ENCODE results near the gene LDAH.
"Not testable (repeated sequence)": the region's sequence is repeated elsewhere in the genome, so short reads cannot be mapped to it uniquely, and the experiment has no call there.

Gene LDAH

GRCh38 chr2:20822535-20823490, at the start of gene LDAH:
LDAH (minus strand) TSS chr2:20823101; CDS start chr2:20801463, 21,638 bp downstream.
- peak; percentile 87 for DNase-seq

GRCh38 chr2:20868377-20868776, 45.5 kb upstream of the LDAH start:
- DNase-seq: peak; percentile 39

DNA sequence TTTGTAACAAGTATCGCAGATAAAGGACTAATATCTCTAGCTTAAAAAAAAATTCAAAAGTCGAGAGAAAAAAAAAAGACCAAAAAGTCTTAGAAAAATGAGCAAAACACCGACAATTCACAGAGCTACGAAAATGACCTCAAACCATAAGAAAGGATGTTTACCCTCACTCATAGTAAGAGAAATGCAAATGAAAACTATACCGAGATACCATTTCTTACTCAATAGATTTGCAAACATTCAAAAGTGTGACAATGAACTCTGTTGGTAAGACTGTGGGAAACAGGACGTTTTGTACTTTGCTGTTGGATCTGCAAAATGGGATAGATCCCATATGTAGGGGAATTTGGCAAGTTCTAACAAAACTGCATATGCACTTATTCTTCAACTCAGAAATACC, 39.9 kb upstream of the LDAH start:
- no peak for DNase-seq

GRCh38 chr2:20855456-20855855, 32.6 kb upstream of the LDAH start:
- DNase-seq: no peak

DNA sequence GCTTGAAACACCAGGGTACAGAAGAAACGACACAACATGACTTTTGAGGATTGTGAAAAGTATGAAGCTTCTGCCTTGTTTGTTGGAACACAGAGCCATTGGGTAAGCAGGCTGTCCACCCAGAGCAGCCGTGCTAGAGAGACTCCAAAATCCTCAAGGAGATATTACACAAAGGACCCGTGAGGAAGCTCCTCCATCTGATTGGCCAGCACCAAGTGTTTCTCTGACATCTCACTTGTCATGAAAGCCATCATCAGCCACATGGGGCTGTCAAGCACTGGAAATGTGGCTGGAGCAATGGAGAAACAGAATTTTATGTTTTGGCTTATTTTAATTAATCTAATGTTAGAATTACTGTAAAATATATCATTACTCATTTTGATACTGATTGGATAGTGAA, 29.8 kb upstream of the LDAH start:
- no peak for DNase-seq

GRCh38 chr2:20852139-20852538, 29.2 kb upstream of the LDAH start:
- DNase-seq: no peak

GRCh38 chr2:20844246-20844645, 21.3 kb upstream of the LDAH start:
- DNase-seq: no peak

DNA sequence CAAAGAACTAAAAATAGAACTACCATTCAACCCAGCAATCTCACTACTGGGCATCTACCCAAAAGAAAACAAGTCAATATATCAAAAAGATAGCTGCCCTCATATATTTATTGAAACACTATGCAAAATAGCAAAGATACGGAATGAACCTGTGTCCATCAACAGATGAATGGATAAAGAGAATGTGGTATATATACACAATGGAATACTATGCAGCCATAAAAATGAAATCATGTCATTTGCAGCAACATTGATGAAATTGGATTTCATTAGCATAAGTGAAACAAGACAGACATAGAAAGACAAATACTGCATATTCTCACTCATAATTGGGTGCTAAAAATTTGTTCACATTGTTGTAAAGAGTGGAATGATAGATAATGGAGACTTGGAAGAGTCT, 16.2 kb upstream of the LDAH start:
- no peak for DNase-seq

- no peak for DNase-seq
Measured at GRCh38 chr2:20838016-20838415, 15.1 kb upstream of the LDAH start.

- DNase-seq: no peak
Measured at GRCh38 chr2:20836521-20836920, 13.6 kb upstream of the LDAH start.

DNA sequence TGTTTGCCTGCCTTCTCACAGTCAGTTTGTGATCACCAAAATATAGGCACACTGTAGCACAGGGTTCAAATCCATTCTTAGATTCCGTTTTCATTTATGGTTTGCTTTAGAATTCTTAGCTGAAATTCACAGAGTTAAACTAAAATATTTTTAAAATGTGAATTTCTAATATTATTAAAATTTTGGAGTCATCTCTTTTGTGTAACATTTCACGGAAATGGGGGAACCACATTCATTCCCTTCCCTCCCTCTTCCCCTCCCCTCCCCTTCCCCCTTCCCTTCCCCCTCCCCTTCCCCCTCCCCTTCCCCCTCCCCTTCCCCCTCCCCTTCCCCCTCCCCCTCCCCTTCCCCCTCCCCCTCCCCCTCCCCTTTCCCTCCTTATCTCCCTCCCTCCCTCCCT, 11.4 kb upstream of the LDAH start:
- DNase-seq: no peak

- no peak for DNase-seq
Measured at GRCh38 chr2:20832606-20833005, 9.7 kb upstream of the LDAH start.

GRCh38 chr2:20829861-20830260, 7.0 kb upstream of the LDAH start:
- no peak for DNase-seq

GRCh38 chr2:20823917-20824316, 1.0 kb upstream of the LDAH start:
- no peak for DNase-seq

GRCh38 chr2:20818820-20819219, 4.1 kb downstream of the LDAH start:
- peak; percentile 6 for DNase-seq

DNA sequence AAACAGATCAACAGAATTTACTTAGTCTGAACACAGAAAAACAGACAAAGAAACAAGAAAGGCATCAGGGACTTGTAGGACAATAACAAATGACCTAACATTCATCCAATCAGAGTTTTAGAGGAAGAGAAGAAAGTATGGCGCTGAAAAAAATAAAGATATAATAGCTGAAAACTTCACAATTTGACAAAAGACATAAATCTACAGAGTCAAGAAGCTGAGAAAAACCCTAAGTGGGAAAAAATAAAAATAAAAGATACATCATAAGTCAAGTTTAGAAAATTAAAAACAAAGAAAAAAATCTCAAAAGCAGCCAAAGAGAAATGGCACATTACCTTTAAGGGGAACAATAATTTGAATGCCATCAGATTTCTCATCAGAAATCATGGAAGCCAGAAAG, 7.7 kb downstream of the LDAH start:
- no peak for DNase-seq

GRCh38 chr2:20812779-20813178, 10.1 kb downstream of the LDAH start:
- DNase-seq: no peak

- DNase-seq: no peak
Measured at GRCh38 chr2:20806286-20806685, 16.6 kb downstream of the LDAH start.

- no peak for DNase-seq
Measured at GRCh38 chr2:20803974-20804373, 18.9 kb downstream of the LDAH start.

DNA sequence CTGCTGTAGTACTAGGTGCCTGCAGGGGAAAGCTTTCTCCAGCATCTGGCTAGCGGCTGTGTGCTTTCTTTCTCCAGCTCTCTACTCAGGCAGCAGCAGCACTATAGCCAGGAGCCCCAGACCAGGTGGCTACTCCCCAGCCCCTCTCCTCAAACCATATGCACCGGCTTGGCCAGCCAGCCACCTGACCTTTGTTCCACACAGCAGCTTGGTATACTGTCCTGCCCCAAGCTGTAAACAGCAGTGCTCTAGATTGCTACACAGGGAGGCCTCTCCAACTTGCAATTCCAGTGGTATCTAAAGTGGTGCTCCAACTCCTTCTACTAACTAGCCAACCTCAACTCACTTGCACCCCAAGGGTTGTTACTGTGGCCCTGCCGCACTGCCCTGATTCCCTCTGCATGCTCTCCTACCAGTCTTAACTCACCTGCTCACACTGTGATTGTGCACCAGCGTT, 19.6 kb downstream of the LDAH start:
- no peak for DNase-seq

- DNase-seq: no peak
Measured at GRCh38 chr2:20797096-20797495, 25.8 kb downstream of the LDAH start.

GRCh38 chr2:20796374-20796791, 26.5 kb downstream of the LDAH start:
- DNase-seq: no peak

- DNase-seq: not testable (repeated sequence)
Measured at GRCh38 chr2:20793944-20794343, 29.0 kb downstream of the LDAH start.

DNA sequence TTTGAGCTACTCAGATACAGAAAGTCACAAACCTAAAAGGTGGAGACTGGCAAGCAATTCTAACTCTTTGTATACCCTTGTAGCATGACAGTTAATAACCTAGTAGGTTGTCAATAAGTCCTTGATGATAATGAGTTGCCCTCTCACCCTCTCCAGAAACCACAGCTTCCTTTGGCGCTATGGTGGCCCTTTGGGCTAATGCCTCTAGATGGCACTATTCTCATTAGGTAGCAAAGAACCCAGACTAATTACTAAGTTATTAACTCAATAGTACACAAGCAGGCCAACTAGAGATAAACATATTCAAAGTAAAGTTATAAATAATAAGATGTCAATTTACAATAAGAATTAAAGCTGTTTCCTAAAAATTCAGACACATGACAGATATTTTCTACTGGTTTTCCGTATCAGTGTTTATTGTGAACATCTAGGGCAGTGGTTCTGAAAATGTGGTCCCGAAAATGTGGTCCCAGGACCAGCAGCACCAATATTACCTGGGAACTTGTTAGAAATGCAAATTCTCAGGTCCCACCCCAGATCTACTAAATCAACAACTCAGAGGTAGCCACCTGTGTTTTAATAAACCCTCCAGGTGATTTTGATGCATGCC, 41.1 kb downstream of the LDAH start:
- DNase-seq: peak; percentile 36

Data from CD4-positive, alpha-beta T cell treated with Interleukin-21 for 1 hour (primary cell).